HCT116 (cell line): ENCODE measurements around the gene OR10P1. TPM values are rescaled to one million over a fixed set of nuclear protein-coding genes. Genes with fewer than 3 reads are reported as not detected.

Experiments
- total RNA-seq: library from RNA; stranded (reverse); gene quantifications from one replicate; pipeline ENCODE4 v1.2.1, GENCODE V29; 2021; ENCODE audit not compliant: unreplicated experiment

OR10P1 gene
- total RNA-seq, 1 experiment from 2014 or later, result not detected

Other genes starting within 250 kb of the OR10P1 start
- gene OR6C65, start 236.4 kb upstream of the OR10P1 start, total RNA-seq, result not detected
- gene OR6C76, start 210.6 kb upstream of the OR10P1 start, total RNA-seq, result not detected
- not detected for gene OR6C2, start 192.8 kb upstream of the OR10P1 start, total RNA-seq
- not detected for gene OR6C70, start 166.8 kb upstream of the OR10P1 start, total RNA-seq
- gene OR6C68, start 144.5 kb upstream of the OR10P1 start, total RNA-seq, result not detected
- gene OR6C4, start 87.3 kb upstream of the OR10P1 start, total RNA-seq, result not detected
- not detected for gene OR2AP1, start 64.4 kb upstream of the OR10P1 start, total RNA-seq
- 17.8 TPM for gene ITGA7, start 71.0 kb downstream of the OR10P1 start, total RNA-seq
- 85.5 TPM for gene BLOC1S1, start 79.2 kb downstream of the OR10P1 start, total RNA-seq
- 6.2 TPM for gene RDH5, start 83.5 kb downstream of the OR10P1 start, total RNA-seq
- gene CD63, start 92.1 kb downstream of the OR10P1 start, total RNA-seq, result 355 TPM
- 5.3 TPM for gene GDF11, start 106.2 kb downstream of the OR10P1 start, total RNA-seq
- gene SARNP, start 180.8 kb downstream of the OR10P1 start, total RNA-seq, result 82.4 TPM
- 25.5 TPM for gene ORMDL2, start 181.1 kb downstream of the OR10P1 start, total RNA-seq
- gene DNAJC14, start 192.7 kb downstream of the OR10P1 start, total RNA-seq, result 39.2 TPM
- gene MMP19, start 206.0 kb downstream of the OR10P1 start, total RNA-seq, result 2.3 TPM